Body of pancreas (tissue), 4 donors: ENCODE measurements around the gene DISP2.

ENCODE experiments used
- POLR2A ChIP-seq, 3 donors: fragments of 450-650 bp; IDR thresholded peaks; one replicate each; pipeline ENCODE4 v1.6.1; 2016; ENCODE audit warnings: antibody characterized with exemption in 3 of 3, mild to moderate bottlenecking in 2 of 3
- TF ChIP-seq, protein P1 (sequence below), 7 experiments: fragments of 450-650 bp in 4 of 7; fragments of 200-600 bp in 3 of 7; sonication (generic) in 3 of 7; IDR thresholded peaks; one replicate each; pipeline ENCODE4 v1.5.1; 2016 to 2019; ENCODE audit warnings: antibody characterized with exemption in 7 of 7

DNA sequence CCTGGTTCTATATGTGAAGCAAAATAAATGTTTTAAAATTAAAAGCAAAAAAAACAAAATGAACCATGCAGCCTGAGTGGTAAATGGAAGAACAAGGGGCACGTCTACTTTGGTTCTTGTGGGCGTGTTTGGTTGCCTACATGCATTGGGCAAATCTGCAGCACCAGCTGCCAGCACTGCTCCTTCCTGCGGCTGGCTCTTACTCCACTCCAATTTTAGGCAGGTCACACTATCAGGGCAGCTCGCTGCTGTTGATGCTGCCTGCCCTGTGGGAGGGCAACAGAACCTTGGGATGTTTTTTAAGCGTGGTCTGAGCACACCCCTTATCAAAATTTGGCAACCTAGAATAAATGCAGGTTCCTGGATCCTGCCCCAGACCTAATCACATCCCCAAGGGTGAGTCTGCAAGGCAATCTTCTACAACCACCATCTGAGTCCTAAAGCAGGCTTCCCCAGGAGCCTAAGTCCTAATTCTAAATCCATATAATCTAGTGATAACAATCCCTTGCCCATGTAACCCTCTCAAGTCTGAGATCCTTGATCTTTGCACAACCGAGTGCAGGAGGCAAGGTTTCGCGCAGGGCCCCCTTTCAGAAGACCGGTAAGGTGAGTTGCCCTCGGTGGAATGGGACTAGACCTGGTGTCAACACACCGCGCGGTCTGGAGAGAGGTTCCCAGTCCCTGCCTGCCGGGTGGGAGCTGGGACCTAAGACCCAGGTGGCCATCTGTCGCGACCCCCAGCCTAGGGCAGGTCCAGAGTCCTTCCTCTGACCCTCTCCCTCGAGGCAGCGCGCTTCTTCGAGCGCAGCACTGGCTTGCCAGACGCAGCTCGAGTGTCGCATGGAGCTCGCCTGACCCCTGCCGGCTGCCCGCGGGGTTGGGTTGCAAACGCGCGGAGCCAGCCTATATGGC lies 63.5 kb downstream of the DISP2 start:
- TF ChIP-seq, protein P1, sequence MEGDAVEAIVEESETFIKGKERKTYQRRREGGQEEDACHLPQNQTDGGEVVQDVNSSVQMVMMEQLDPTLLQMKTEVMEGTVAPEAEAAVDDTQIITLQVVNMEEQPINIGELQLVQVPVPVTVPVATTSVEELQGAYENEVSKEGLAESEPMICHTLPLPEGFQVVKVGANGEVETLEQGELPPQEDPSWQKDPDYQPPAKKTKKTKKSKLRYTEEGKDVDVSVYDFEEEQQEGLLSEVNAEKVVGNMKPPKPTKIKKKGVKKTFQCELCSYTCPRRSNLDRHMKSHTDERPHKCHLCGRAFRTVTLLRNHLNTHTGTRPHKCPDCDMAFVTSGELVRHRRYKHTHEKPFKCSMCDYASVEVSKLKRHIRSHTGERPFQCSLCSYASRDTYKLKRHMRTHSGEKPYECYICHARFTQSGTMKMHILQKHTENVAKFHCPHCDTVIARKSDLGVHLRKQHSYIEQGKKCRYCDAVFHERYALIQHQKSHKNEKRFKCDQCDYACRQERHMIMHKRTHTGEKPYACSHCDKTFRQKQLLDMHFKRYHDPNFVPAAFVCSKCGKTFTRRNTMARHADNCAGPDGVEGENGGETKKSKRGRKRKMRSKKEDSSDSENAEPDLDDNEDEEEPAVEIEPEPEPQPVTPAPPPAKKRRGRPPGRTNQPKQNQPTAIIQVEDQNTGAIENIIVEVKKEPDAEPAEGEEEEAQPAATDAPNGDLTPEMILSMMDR (IDR thresholded peaks at IDR 0.05): peak; percentile 89 to 97 (median 96)
- TF ChIP-seq POLR2A (IDR thresholded peaks at IDR 0.05): peak in 1 of 3 donors; percentile 12
